ENCODE data around the gene RARRES1.

GRCh38 chr3:158739078-158739477 is 6.8 kb upstream of the RARRES1 start:
- TF ChIP-seq, protein P1, sequence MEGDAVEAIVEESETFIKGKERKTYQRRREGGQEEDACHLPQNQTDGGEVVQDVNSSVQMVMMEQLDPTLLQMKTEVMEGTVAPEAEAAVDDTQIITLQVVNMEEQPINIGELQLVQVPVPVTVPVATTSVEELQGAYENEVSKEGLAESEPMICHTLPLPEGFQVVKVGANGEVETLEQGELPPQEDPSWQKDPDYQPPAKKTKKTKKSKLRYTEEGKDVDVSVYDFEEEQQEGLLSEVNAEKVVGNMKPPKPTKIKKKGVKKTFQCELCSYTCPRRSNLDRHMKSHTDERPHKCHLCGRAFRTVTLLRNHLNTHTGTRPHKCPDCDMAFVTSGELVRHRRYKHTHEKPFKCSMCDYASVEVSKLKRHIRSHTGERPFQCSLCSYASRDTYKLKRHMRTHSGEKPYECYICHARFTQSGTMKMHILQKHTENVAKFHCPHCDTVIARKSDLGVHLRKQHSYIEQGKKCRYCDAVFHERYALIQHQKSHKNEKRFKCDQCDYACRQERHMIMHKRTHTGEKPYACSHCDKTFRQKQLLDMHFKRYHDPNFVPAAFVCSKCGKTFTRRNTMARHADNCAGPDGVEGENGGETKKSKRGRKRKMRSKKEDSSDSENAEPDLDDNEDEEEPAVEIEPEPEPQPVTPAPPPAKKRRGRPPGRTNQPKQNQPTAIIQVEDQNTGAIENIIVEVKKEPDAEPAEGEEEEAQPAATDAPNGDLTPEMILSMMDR (IDR thresholded peaks at IDR 0.05) = no peak
- TF ChIP-seq POLR2A (IDR thresholded peaks at IDR 0.05) = no peak

All from testis (tissue), 2 donors.